CD4-positive, alpha-beta T cell treated with Interleukin-15 for 1 hour (primary cell): Measurements from ENCODE around the gene COMMD6.

ENCODE experiments used
- DNase-seq: peaks from one replicate; pipeline ENCODE4 v3.0.0-alpha.2; 2020

COMMD6 gene

GRCh38 chr13:75481176-75482069, 56.2 kb downstream of the COMMD6 start:
- DNase-seq = no peak

DNA sequence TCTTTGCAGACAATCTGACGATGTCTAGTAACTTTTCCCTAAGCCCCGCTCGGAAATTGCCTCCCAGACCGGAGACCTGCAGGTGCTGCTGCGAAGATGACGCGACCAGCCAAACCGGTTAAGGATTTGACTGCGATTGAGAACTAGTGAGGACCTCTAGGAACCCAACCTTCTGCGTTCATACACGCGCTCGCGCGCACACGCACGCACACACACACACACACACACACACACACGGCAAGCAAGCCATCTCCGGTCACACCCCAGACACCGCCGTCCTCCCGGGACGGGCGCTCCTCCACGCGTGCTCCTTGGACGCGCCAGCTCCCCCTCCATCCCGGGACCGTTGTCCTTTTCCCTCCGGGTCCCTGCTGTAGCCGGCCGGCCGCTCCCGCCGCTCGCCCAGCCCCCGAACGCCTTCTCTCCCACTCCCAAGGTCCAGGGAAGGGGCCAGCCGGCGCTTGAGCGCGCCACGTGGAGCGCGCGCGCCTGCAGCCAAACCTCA, 56.9 kb downstream of the COMMD6 start:
- no peak for DNase-seq

- DNase-seq = no peak
Measured at GRCh38 chr13:75479102-75479740, 58.4 kb downstream of the COMMD6 start.

DNA sequence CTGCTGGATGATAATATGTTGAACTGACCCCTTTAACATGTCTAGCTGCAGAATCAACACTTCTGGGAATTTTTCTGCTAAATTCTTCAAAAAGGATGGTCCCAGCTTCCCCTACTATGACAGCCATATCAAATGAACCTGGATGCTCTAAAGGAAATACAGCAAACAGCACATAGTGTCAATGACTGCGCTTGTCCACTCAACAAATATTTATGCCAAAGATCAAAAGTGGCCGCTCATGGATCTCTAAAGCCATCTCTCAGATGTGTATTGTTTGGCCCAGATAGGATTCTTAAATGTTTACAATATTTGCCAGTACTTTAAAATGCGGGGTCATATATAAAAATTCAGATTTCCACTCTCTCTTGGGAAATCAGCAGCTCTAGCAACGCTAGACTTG, 59.0 kb downstream of the COMMD6 start:
- DNase-seq = no peak
